ENCODE results near the gene RIN3. TPM values are rescaled to one million over a fixed set of nuclear protein-coding genes. Genes with fewer than 3 reads are reported as not detected.

RIN3 gene
- total RNA-seq, 1 donor from 2014 or later, result 34.7 TPM

DNA sequence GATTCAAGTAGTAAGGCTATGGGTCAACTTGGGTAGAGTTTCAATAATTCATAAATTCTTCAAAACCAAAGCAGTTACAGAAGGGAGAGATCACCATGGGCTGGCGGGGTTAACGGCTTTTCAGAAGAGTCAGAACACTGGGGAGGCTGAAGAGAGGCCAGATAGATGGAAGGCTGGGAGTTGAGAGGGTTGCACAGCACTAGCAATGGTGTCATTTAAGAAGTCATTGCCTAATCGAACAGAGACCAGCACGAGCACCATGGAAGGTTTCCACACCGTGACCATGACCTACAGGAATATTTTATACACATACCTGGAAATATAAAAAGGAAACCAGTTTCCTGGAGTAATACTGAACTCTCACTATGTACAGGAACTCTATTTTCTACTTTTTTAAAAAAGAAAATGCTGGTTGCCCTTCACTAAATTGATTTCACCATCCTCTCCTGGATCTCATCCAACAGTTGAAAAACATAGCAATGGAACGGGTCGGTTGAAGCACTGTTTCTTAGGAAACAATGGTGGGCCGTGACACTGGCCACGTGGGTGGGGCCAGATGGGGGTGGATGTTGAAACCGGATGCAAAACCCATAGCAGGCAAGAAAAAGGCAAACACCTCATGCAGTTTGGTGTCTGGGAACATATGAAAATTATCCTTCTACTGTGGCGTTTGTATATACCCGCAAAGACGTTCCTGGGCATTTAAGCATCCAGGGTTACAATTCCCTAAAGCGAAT is 38.0 kb upstream of the RIN3 start:
- Mint-ChIP-seq H3K9me3 (peaks cover 3% of the 10 kb centered on the region), H3K4me3 (no peak overlapping the region), H3K27me3 (ENCODE audit: insufficient read depth) (peaks cover 27% of the 10 kb centered on the region), H3K27ac (no peak overlapping the region), H3K4me1 (ENCODE audit: low read depth) (no peaks in the 10 kb centered on the region), H3K36me3 (ENCODE audit: low read depth) (no peaks in the 10 kb centered on the region)
- intact Hi-C loops (cut with micrococcal nuclease), result no loop called here
- no peak for DNase-seq (ENCODE audit: low spot score)

GRCh38 chr14:92480856-92481255 is 32.7 kb upstream of the RIN3 start:
- Mint-ChIP-seq H3K27ac (no peak overlapping the region), H3K4me1 (ENCODE audit: low read depth) (no peaks in the 10 kb centered on the region), H3K36me3 (ENCODE audit: low read depth) (no peaks in the 10 kb centered on the region), H3K27me3 (ENCODE audit: insufficient read depth) (peaks cover 28% of the 10 kb centered on the region), H3K9me3 (peaks cover 3% of the 10 kb centered on the region), H3K4me3 (no peak overlapping the region)
- intact Hi-C loops (cut with micrococcal nuclease), result no loop called here
- DNase-seq (ENCODE audit: low spot score), result no peak

GRCh38 chr14:92481386-92481785 is 32.2 kb upstream of the RIN3 start:
- peaks cover 30% of the 10 kb centered on the region for H3K27me3 Mint-ChIP-seq (ENCODE audit: insufficient read depth)
- no peak for DNase-seq (ENCODE audit: low spot score)
- H3K27ac Mint-ChIP-seq, result no peak overlapping the region
- no peak overlapping the region for H3K4me3 Mint-ChIP-seq
- intact Hi-C loops (cut with micrococcal nuclease), result no loop called here
- no peaks in the 10 kb centered on the region for H3K36me3 Mint-ChIP-seq (ENCODE audit: low read depth)
- peaks cover 3% of the 10 kb centered on the region for H3K9me3 Mint-ChIP-seq
- no peaks in the 10 kb centered on the region for H3K4me1 Mint-ChIP-seq (ENCODE audit: low read depth)

- Mint-ChIP-seq H3K4me1 (ENCODE audit: low read depth) (no peaks in the 10 kb centered on the region), H3K36me3 (ENCODE audit: low read depth) (no peaks in the 10 kb centered on the region), H3K27ac (no peak overlapping the region), H3K9me3 (peaks cover 3% of the 10 kb centered on the region), H3K27me3 (ENCODE audit: insufficient read depth) (peaks cover 34% of the 10 kb centered on the region), H3K4me3 (no peak overlapping the region)
- intact Hi-C loops (cut with micrococcal nuclease), result no loop called here
- no peak for DNase-seq (ENCODE audit: low spot score)
These were observed 31.6 kb upstream of the RIN3 start for GRCh38 chr14:92481811-92482555.

DNA sequence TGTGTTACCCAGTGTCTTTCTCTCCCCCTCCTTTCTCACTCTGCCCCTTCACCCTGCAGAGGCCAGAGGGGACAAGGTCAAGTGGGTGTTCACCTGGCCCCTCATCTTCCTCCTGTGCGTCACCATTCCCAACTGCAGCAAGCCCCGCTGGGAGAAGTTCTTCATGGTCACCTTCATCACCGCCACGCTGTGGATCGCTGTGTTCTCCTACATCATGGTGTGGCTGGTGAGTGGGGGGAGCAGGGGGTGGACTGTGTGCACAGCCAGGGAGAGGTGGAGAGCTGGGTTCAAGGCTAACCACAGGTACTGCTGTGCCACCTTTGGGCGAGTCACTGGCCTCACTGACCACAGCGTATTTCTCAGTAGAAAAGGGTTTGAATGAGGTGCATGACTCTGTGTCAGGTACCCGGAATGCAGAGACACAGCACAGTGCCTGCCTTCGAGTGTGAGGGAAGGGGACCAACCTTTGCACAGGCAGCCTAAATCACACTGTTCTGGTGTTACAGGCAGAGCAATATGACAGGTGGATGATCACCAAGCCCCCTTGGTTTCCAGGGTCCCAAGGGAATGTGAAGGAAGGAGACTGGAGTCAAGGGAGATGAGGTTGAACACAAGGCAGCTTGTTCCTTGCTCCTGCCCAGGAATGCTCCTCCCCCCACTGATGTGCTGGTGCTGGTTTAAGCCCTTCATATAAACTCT is 30.8 kb upstream of the RIN3 start:
- intact Hi-C loops (cut with micrococcal nuclease), result no loop called here
- H3K27ac Mint-ChIP-seq, result no peak overlapping the region
- H3K4me1 Mint-ChIP-seq (ENCODE audit: low read depth), result no peaks in the 10 kb centered on the region
- H3K36me3 Mint-ChIP-seq (ENCODE audit: low read depth), result no peaks in the 10 kb centered on the region
- H3K4me3 Mint-ChIP-seq, result no peak overlapping the region
- peaks cover 33% of the 10 kb centered on the region for H3K27me3 Mint-ChIP-seq (ENCODE audit: insufficient read depth)
- peaks cover 3% of the 10 kb centered on the region for H3K9me3 Mint-ChIP-seq
- no peak for DNase-seq (ENCODE audit: low spot score)

- Mint-ChIP-seq H3K4me1 (ENCODE audit: low read depth) (no peaks in the 10 kb centered on the region), H3K27me3 (ENCODE audit: insufficient read depth) (peaks cover 25% of the 10 kb centered on the region), H3K27ac (no peak overlapping the region), H3K36me3 (ENCODE audit: low read depth) (no peaks in the 10 kb centered on the region), H3K4me3 (no peak overlapping the region), H3K9me3 (no peaks in the 10 kb centered on the region)
- intact Hi-C loops (cut with micrococcal nuclease), result no loop called here
- DNase-seq (ENCODE audit: low spot score), result no peak
These were observed 29.3 kb upstream of the RIN3 start for GRCh38 chr14:92484132-92484823.

DNA sequence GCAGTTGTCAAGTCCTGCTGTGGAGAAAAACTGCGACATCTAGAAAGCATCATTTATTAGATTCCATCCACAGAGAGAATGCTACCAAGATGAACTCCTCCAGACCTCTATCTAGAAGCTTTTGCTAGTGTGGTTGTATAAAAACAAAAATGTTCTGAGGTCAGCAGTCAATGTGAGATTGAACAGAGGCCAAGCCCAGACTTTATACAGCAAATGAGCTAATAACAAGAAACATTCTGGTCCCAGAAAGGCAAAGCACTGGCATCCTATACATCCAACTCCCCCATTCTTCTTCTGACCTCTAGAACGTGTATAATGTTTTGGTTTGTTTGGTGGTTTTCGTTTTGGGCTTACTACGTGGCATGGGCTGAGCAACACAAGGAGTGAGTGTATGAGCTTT is 26.7 kb upstream of the RIN3 start:
- Mint-ChIP-seq H3K36me3 (ENCODE audit: low read depth) (no peaks in the 10 kb centered on the region), H3K9me3 (no peaks in the 10 kb centered on the region), H3K27ac (no peak overlapping the region), H3K4me1 (ENCODE audit: low read depth) (no peaks in the 10 kb centered on the region), H3K4me3 (no peak overlapping the region), H3K27me3 (ENCODE audit: insufficient read depth) (peaks cover 20% of the 10 kb centered on the region)
- no peak for DNase-seq (ENCODE audit: low spot score)
- intact Hi-C loops (cut with micrococcal nuclease), result no loop called here

DNA sequence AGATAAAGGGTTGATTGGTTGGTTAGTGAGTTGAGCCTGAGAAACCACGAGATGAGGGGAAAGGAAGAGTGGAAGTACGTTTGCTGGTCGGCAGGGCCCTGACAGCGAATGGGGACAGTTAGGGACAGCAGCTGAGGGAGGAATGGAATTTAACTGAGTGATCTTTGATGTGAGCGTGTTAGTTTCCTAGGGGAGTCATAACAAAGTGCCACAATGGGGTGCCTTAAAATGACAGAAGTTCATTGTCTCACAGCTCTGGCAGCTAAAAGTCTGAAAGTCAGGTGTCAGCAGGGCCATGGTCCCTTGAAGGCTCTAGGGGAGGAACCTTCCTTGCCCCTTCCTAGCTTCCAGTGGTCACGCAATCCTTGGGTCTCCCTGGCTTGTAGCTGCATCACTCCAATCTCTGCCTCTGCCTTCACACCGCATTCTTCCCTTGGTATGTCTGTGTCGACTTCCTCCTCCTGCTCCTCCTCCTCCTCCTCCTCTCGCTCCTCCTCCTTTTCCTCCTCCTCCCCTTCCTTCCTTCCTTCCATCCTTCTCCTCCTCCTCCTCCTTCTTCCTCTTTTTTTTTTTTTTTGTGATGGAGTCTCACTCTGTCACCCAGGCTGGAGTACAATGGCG is 26.0 kb upstream of the RIN3 start:
- H3K36me3 Mint-ChIP-seq (ENCODE audit: low read depth), result no peaks in the 10 kb centered on the region
- H3K4me1 Mint-ChIP-seq (ENCODE audit: low read depth), result no peaks in the 10 kb centered on the region
- peaks cover 19% of the 10 kb centered on the region for H3K27me3 Mint-ChIP-seq (ENCODE audit: insufficient read depth)
- no peaks in the 10 kb centered on the region for H3K9me3 Mint-ChIP-seq
- H3K27ac Mint-ChIP-seq, result no peak overlapping the region
- intact Hi-C loops (cut with micrococcal nuclease), result no loop called here
- DNase-seq (ENCODE audit: low spot score), result no peak
- H3K4me3 Mint-ChIP-seq, result no peak overlapping the region

DNA sequence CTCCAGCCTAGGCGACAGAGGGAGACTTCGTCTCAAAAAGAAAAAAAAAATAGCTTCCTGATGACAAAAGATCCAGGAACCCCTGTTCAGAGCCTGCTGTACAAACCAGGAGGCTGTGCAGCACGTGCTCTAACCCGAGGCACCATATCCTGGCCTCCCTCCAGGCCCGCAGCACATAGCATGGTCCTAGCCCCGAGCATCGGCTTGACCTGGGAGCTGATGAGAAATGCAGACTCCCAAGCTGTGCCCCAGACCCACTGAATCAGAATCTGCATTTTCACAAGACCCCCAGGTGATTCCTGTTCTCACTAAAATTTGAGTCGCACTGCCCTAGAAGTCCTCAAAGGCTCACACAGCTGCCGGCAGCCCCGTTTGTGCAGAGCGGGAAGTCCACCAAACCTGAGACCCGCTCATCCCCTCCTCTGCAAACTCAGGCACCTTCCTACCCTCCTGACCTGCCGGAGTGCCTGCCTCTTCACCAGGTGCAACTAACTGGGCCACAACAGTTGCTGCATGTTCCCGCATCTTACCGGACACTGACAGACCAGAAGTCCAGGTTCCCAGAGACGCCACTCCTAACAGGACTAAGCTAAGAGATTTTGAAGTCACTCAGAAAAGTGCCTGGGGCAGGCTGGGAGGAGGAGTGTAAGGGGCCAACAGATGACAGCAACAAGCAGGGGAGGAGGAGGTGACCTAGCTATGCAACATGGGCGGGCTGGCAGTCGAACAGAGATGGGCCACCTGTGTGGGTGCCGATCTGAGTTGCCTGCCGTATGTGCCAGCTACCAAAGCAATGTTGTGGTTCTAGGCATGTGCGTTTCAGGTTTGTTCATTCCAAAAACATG is 24.0 kb upstream of the RIN3 start:
- DNase-seq (ENCODE audit: low spot score), result no peak
- Mint-ChIP-seq H3K4me3 (no peak overlapping the region), H3K27me3 (ENCODE audit: insufficient read depth) (peaks cover 20% of the 10 kb centered on the region), H3K9me3 (no peaks in the 10 kb centered on the region), H3K4me1 (ENCODE audit: low read depth) (no peaks in the 10 kb centered on the region), H3K36me3 (ENCODE audit: low read depth) (no peaks in the 10 kb centered on the region), H3K27ac (no peak overlapping the region)
- intact Hi-C loops (cut with micrococcal nuclease), result no loop called here

GRCh38 chr14:92490239-92490959 is 23.2 kb upstream of the RIN3 start:
- intact Hi-C loops (cut with micrococcal nuclease), result no loop called here
- H3K36me3 Mint-ChIP-seq (ENCODE audit: low read depth), result no peaks in the 10 kb centered on the region
- H3K4me1 Mint-ChIP-seq (ENCODE audit: low read depth), result no peaks in the 10 kb centered on the region
- H3K27me3 Mint-ChIP-seq (ENCODE audit: insufficient read depth), result peaks cover 19% of the 10 kb centered on the region
- no peak for DNase-seq (ENCODE audit: low spot score)
- no peak overlapping the region for H3K4me3 Mint-ChIP-seq
- no peak overlapping the region for H3K27ac Mint-ChIP-seq
- no peaks in the 10 kb centered on the region for H3K9me3 Mint-ChIP-seq

DNA sequence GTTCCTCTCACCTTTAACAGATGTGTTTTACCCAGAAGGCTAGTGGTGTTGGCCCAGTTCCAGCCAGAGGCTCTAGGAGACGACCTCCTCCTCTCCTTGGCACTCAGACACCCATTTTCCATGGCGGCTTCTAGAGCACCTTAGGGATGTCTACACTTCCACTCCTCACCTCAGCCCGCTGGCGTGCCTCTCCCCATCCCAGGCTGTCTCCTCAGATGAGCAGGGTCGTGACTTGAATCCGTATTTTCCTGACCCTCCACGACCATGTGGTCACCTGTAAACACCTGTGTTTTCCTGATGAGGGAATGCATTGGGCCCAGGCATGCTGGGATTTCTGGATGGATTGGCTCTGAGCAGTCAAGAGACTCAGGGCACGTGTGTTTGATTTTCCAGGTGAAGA is 21.8 kb upstream of the RIN3 start:
- H3K4me3 Mint-ChIP-seq, result no peak overlapping the region
- no peaks in the 10 kb centered on the region for H3K9me3 Mint-ChIP-seq
- peaks cover 19% of the 10 kb centered on the region for H3K27me3 Mint-ChIP-seq (ENCODE audit: insufficient read depth)
- H3K4me1 Mint-ChIP-seq (ENCODE audit: low read depth), result no peaks in the 10 kb centered on the region
- H3K27ac Mint-ChIP-seq, result no peak overlapping the region
- DNase-seq (ENCODE audit: low spot score), result no peak
- no peaks in the 10 kb centered on the region for H3K36me3 Mint-ChIP-seq (ENCODE audit: low read depth)
- intact Hi-C loops (cut with micrococcal nuclease), result no loop called here

Measured in activated T-helper 1 cell treated with anti-CD3 and anti-CD28 coated beads, Interleukin-12 subunit alpha, Interleukin-12 subunit beta, Interleukin-2, Interleukin-4 antibody, amounts not matched to agents 30 ng/mL and 10 ng/mL and 1 ng/mL, durations not matched to agents 14 hours and 24 hours and 36 hours (primary cell).